ENCODE data around the gene RDX.

Gene RDX

GRCh38 chr11:110168033-110168803 lies 128.2 kb downstream of the RDX start:
- DNase-seq, result no peak

- DNase-seq, result no peak
These were observed 131.1 kb downstream of the RDX start for GRCh38 chr11:110165039-110165925.

- no peak for DNase-seq
These were observed 134.2 kb downstream of the RDX start for GRCh38 chr11:110162216-110162615.

GRCh38 chr11:110161061-110161460 lies 135.4 kb downstream of the RDX start:
- no peak for DNase-seq

- DNase-seq, result no peak
These were observed 136.0 kb downstream of the RDX start for GRCh38 chr11:110160437-110160836.

GRCh38 chr11:110160016-110160415 lies 136.4 kb downstream of the RDX start:
- no peak for DNase-seq

GRCh38 chr11:110159476-110159875 lies 136.9 kb downstream of the RDX start:
- DNase-seq, result no peak

GRCh38 chr11:110158317-110159200 lies 137.9 kb downstream of the RDX start:
- no peak for DNase-seq

- no peak for DNase-seq
These were observed 139.9 kb downstream of the RDX start for GRCh38 chr11:110156503-110156902.

- DNase-seq, result no peak
These were observed 142.9 kb downstream of the RDX start for GRCh38 chr11:110153474-110153873.

- DNase-seq, result no peak
These were observed 144.2 kb downstream of the RDX start for GRCh38 chr11:110152199-110152598.

GRCh38 chr11:110148775-110149744 lies 147.4 kb downstream of the RDX start:
- DNase-seq, result no peak

- DNase-seq, result no peak
These were observed 148.3 kb downstream of the RDX start for GRCh38 chr11:110147962-110148709.

GRCh38 chr11:110141812-110142211 lies 154.6 kb downstream of the RDX start:
- DNase-seq, result no peak

GRCh38 chr11:110134110-110134509 lies 162.3 kb downstream of the RDX start:
- no peak for DNase-seq

GRCh38 chr11:110133160-110133559 lies 163.3 kb downstream of the RDX start:
- DNase-seq, result no peak

- DNase-seq, result peak; percentile 3
These were observed 164.9 kb downstream of the RDX start for GRCh38 chr11:110131386-110132123.

GRCh38 chr11:110130642-110131238 lies 165.7 kb downstream of the RDX start:
- DNase-seq, result peak; percentile 48

GRCh38 chr11:110128161-110128560 lies 168.3 kb downstream of the RDX start:
- DNase-seq, result no peak

GRCh38 chr11:110126936-110127335 lies 169.5 kb downstream of the RDX start:
- no peak for DNase-seq

Data from NCI-H1694 (cell line).